Measurements from ENCODE around the gene NRG4. TPM values are rescaled to one million over a fixed set of nuclear protein-coding genes. Genes with fewer than 3 reads are reported as not detected.

NRG4 gene
- total and polyA plus RNA-seq, 9 of the 15 experiments (the other 6 are each of a cell fraction or from before 2014, with no cell fraction given): 0.33 to 2.5 (median 0.76) TPM

- no peak for TF ChIP-seq POLR2AphosphoS5 (IDR thresholded peaks at IDR 0.05; ENCODE audit: control insufficient read depth, insufficient read depth, low read depth, low read length)
- no peak for TF ChIP-seq PCBP1 (IDR thresholded peaks at IDR 0.05; ENCODE audit: low read depth, low read length, poor library complexity, severe bottlenecking)
- no peak for TF ChIP-seq RFX5 (IDR thresholded peaks at IDR 0.05; ENCODE audit: low read depth, low read length)
- TF ChIP-seq NR3C1 (CRISPR knock-in tag; IDR thresholded peaks at IDR 0.05): no peak
- TF ChIP-seq RNF219 (CRISPR knock-in tag; IDR thresholded peaks at IDR 0.05): no peak
- TF ChIP-seq ZNF318 (IDR thresholded peaks at IDR 0.05; ENCODE audit: borderline replicate concordance in 1 of 2, low read depth in 1 of 2): peak in 1 of 2 experiments; percentile 50; a peak in 2 of 4 replicates
- TF ChIP-seq AFF1 (IDR thresholded peaks at IDR 0.05; ENCODE audit: low read depth in 1 of 2, partially characterized antibody in 2 of 2): peak in 1 of 2 experiments; percentile 67
- no peak for TF ChIP-seq ZNF232 (CRISPR knock-in tag; IDR thresholded peaks at IDR 0.05)
- no peak for TF ChIP-seq NFRKB (IDR thresholded peaks at IDR 0.05; ENCODE audit: low read depth)
- TF ChIP-seq CBFA2T3 (IDR thresholded peaks at IDR 0.05): peak; percentile 28; the same call in 1 of the 2 replicates
- no peak for TF ChIP-seq SNRNP70 (optimal IDR thresholded peaks at IDR 0.05; ENCODE audit: low read depth, low read length)
Observed at GRCh38 chr15:76011627-76012551, at the start of gene NRG4 (continued).
